HepG2 (cell line): ENCODE measurements around the gene BBC3. TPM values are rescaled to one million over a fixed set of nuclear protein-coding genes. Genes with fewer than 3 reads are reported as not detected.

Experiments
- HOXA5 ChIP-seq: sonication (generic); formaldehyde crosslinking; IDR thresholded peaks from 2 replicates; pipeline ENCODE4 v1.4.0; 2020; ENCODE audit warnings: missing genetic modification reagents
- KDM1A ChIP-seq: IDR thresholded peaks from 2 replicates; pipeline ENCODE4 v1.6.1; 2016; ENCODE audit warnings: missing compliant biosample characterization
- MEIS1 ChIP-seq: sonication (generic); formaldehyde crosslinking; IDR thresholded peaks from 2 replicates; pipeline ENCODE4 v1.9.0; 2021; ENCODE audit warnings: mild to moderate bottlenecking, missing genetic modification reagents, moderate library complexity, borderline replicate concordance
- SCMH1 ChIP-seq: sonication (generic); formaldehyde crosslinking; IDR thresholded peaks from 2 replicates; pipeline ENCODE4 v1.9.0; 2021; ENCODE audit warnings: missing genetic modification reagents, mild to moderate bottlenecking, borderline replicate concordance
- YEATS2 ChIP-seq: sonication (generic); formaldehyde crosslinking; IDR thresholded peaks from 2 replicates; pipeline ENCODE4 v1.4.0; 2020; ENCODE audit warnings: missing genetic modification reagents, borderline replicate concordance
- ZNF33A ChIP-seq: sonication (generic); formaldehyde crosslinking; IDR thresholded peaks from 2 replicates; pipeline ENCODE4 v1.5.1; 2020; ENCODE audit warnings: missing genetic modification reagents, mild to moderate bottlenecking, moderate library complexity, borderline replicate concordance
- ZNF446 ChIP-seq: sonication (generic); formaldehyde crosslinking; IDR thresholded peaks from 2 replicates; pipeline ENCODE4 v1.5.0; 2020; ENCODE audit warnings: mild to moderate bottlenecking, missing genetic modification reagents
- ZNF709 ChIP-seq: sonication (generic); formaldehyde crosslinking; IDR thresholded peaks from 2 replicates; pipeline ENCODE4 v1.5.0; 2020; ENCODE audit warnings: mild to moderate bottlenecking, missing genetic modification reagents
- ZNF790 ChIP-seq: sonication (generic); formaldehyde crosslinking; IDR thresholded peaks from 2 replicates; pipeline ENCODE4 v1.8.0; 2022; ENCODE audit warnings: missing genetic modification reagents, mild to moderate bottlenecking, borderline replicate concordance
- polyA plus RNA-seq, 8 experiments: library from polyadenylated mRNA; depleted of rRNA in 3 of 8; stranded (reverse) in 7 of 8; unstranded in 1 of 8; fragments of >200 nt; fragmentation: Illumina TruSeq in 4 of 8; extraction: Trizol in 4 of 8; gene quantifications; 2 replicates each; pipeline versions ENCODE4 v1.2.1 to v1.2.3, GENCODE V29; 2011 to 2016; ENCODE audit warnings: low read depth in 4 of 8, missing spikeins in 1 of 8, mixed read lengths in 1 of 8; ENCODE audit not compliant: insufficient read depth in 1 of 8
- total RNA-seq, 5 experiments: library from RNA; depleted of rRNA; stranded (reverse); fragments of >200 nt; fragmentation: Illumina TruSeq; extraction: Trizol; gene quantifications; 2 replicates each; pipeline ENCODE4 v1.2.3, GENCODE V29; 2016; ENCODE audit warnings: low read depth in 1 of 5
- TF ChIP-seq, protein P1 (sequence below): sonication (generic); formaldehyde crosslinking; IDR thresholded peaks from 2 replicates; pipeline ENCODE4 v1.9.0; 2021; ENCODE audit warnings: mild to moderate bottlenecking, missing genetic modification reagents
- TF ChIP-seq, protein P2 (sequence below), 2 experiments: sonication (generic) in 1 of 2; formaldehyde crosslinking in 1 of 2; IDR thresholded peaks; 2 replicates each; pipeline versions ENCODE4 v1.5.1 to v1.6.1; 2011 to 2020; ENCODE audit warnings: borderline replicate concordance in 1 of 2, low read depth in 1 of 2, low read length in 1 of 2, mild to moderate bottlenecking in 1 of 2, missing genetic modification reagents in 1 of 2, moderate library complexity in 1 of 2
- TF ChIP-seq, protein P3 (sequence below): sonication (generic); formaldehyde crosslinking; IDR thresholded peaks from 2 replicates; pipeline ENCODE4 v1.9.0; 2021; ENCODE audit warnings: missing genetic modification reagents, mild to moderate bottlenecking, borderline replicate concordance
- TF ChIP-seq, protein P4 (sequence below): sonication (generic); formaldehyde crosslinking; IDR thresholded peaks from 2 replicates; pipeline ENCODE4 v1.8.0; 2022; ENCODE audit warnings: missing genetic modification reagents, low read depth, mild to moderate bottlenecking, borderline replicate concordance
- TF ChIP-seq, protein P5 (sequence below): sonication (generic); formaldehyde crosslinking; IDR thresholded peaks from 2 replicates; pipeline ENCODE4 v1.4.0; 2020; ENCODE audit warnings: missing genetic modification reagents

BBC3 gene
- total and polyA plus RNA-seq, 2 of the 13 experiments (the other 11 are each of a cell fraction or from before 2014, with no cell fraction given): 6.1 to 8.8 TPM

DNA sequence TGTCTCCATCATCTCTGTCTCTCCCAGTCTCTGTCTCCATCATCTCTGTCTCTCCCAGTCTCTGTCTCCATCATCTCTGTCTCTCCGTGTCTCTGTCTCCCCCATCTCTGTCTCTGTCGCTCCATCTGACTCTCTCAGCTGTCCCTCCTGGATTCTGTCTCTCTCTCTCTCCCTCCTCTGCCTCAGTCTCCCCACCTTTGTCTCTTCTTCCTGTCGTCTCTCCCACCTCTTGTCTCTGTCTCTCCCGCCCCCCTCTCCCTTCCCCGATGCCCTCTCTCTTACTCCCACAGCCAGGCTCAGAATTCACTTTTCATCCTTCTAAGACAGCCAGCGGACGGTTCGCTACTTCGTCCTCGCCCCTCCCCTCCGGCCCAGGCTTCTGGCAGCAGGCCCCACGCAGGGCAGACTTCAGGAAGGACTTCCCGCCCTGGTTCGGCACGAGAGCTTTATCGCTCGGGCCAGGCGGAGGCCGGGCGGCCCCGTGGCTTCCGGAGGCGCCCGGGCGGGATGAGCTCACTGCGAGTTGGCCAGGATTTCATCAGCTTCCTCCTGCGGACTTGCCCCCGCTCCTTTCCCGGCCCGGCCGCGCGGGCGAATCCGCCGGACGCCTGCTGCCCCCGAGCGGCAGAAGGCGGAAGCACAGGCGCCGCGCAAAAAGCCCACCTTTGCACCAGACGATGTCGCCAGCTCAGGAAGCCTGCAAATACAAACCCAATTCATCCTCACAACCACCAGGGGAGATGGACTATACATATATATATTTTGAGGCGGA lies 13.0 kb upstream of the BBC3 start (continued):
- TF ChIP-seq, protein P1, sequence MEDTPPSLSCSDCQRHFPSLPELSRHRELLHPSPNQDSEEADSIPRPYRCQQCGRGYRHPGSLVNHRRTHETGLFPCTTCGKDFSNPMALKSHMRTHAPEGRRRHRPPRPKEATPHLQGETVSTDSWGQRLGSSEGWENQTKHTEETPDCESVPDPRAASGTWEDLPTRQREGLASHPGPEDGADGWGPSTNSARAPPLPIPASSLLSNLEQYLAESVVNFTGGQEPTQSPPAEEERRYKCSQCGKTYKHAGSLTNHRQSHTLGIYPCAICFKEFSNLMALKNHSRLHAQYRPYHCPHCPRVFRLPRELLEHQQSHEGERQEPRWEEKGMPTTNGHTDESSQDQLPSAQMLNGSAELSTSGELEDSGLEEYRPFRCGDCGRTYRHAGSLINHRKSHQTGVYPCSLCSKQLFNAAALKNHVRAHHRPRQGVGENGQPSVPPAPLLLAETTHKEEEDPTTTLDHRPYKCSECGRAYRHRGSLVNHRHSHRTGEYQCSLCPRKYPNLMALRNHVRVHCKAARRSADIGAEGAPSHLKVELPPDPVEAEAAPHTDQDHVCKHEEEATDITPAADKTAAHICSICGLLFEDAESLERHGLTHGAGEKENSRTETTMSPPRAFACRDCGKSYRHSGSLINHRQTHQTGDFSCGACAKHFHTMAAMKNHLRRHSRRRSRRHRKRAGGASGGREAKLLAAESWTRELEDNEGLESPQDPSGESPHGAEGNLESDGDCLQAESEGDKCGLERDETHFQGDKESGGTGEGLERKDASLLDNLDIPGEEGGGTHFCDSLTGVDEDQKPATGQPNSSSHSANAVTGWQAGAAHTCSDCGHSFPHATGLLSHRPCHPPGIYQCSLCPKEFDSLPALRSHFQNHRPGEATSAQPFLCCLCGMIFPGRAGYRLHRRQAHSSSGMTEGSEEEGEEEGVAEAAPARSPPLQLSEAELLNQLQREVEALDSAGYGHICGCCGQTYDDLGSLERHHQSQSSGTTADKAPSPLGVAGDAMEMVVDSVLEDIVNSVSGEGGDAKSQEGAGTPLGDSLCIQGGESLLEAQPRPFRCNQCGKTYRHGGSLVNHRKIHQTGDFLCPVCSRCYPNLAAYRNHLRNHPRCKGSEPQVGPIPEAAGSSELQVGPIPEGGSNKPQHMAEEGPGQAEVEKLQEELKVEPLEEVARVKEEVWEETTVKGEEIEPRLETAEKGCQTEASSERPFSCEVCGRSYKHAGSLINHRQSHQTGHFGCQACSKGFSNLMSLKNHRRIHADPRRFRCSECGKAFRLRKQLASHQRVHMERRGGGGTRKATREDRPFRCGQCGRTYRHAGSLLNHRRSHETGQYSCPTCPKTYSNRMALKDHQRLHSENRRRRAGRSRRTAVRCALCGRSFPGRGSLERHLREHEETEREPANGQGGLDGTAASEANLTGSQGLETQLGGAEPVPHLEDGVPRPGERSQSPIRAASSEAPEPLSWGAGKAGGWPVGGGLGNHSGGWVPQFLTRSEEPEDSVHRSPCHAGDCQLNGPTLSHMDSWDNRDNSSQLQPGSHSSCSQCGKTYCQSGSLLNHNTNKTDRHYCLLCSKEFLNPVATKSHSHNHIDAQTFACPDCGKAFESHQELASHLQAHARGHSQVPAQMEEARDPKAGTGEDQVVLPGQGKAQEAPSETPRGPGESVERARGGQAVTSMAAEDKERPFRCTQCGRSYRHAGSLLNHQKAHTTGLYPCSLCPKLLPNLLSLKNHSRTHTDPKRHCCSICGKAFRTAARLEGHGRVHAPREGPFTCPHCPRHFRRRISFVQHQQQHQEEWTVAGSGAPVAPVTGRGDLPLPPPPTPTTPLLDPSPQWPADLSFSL (CRISPR knock-in tag): peak; percentile 85
- TF ChIP-seq SCMH1 (CRISPR knock-in tag) (no peak), ZNF446 (CRISPR knock-in tag) (no peak), YEATS2 (CRISPR knock-in tag) (peak; percentile 56; the same call in 1 of the 2 replicates), ZNF33A (CRISPR knock-in tag) (peak; percentile 35; the same call in 1 of the 2 replicates), KDM1A (peak; percentile 100), ZNF709 (CRISPR knock-in tag) (peak; percentile 74), MEIS1 (CRISPR knock-in tag) (peak; percentile 75), HOXA5 (CRISPR knock-in tag) (peak; percentile 79), ZNF790 (CRISPR knock-in tag) (no peak)
- TF ChIP-seq, protein P2, sequence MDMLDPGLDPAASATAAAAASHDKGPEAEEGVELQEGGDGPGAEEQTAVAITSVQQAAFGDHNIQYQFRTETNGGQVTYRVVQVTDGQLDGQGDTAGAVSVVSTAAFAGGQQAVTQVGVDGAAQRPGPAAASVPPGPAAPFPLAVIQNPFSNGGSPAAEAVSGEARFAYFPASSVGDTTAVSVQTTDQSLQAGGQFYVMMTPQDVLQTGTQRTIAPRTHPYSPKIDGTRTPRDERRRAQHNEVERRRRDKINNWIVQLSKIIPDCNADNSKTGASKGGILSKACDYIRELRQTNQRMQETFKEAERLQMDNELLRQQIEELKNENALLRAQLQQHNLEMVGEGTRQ (IDR thresholded peaks at IDR 0.05; ENCODE audit: low read depth, low read length): no peak
- TF ChIP-seq, protein P2 (CRISPR knock-in tag; IDR thresholded peaks at IDR 0.05; ENCODE audit: borderline replicate concordance): peak; percentile 55; the same call in 1 of the 2 replicates
- TF ChIP-seq, protein P3, sequence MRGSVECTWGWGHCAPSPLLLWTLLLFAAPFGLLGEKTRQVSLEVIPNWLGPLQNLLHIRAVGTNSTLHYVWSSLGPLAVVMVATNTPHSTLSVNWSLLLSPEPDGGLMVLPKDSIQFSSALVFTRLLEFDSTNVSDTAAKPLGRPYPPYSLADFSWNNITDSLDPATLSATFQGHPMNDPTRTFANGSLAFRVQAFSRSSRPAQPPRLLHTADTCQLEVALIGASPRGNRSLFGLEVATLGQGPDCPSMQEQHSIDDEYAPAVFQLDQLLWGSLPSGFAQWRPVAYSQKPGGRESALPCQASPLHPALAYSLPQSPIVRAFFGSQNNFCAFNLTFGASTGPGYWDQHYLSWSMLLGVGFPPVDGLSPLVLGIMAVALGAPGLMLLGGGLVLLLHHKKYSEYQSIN (CRISPR knock-in tag): no peak
- TF ChIP-seq, protein P4, sequence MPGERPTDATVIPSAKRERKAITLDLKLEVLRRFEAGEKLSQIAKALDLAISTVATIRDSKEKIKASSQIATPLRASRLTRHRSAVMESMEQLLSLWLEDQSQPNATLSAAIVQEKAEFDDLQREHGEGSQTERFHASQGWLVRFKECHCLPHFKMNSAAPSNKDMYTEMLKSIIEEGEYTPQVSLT: 0 out of 2 replicates have a peak, but pooled peaks have one; percentile 61
- TF ChIP-seq, protein P5, sequence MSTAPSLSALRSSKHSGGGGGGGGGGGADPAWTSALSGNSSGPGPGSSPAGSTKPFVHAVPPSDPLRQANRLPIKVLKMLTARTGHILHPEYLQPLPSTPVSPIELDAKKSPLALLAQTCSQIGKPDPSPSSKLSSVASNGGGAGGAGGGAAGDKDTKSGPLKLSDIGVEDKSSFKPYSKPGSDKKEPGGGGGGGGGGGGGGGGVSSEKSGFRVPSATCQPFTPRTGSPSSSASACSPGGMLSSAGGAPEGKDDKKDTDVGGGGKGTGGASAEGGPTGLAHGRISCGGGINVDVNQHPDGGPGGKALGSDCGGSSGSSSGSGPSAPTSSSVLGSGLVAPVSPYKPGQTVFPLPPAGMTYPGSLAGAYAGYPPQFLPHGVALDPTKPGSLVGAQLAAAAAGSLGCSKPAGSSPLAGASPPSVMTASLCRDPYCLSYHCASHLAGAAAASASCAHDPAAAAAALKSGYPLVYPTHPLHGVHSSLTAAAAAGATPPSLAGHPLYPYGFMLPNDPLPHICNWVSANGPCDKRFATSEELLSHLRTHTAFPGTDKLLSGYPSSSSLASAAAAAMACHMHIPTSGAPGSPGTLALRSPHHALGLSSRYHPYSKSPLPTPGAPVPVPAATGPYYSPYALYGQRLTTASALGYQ (CRISPR knock-in tag): peak; percentile 65; the same call in 1 of the 2 replicates
